Testis (tissue), 3 donors: ENCODE results near the gene BACE2. TPM values are rescaled to one million over a fixed set of nuclear protein-coding genes. Genes with fewer than 3 reads are reported as not detected.

ENCODE experiments used
- DNase-seq: peaks from one replicate; pipeline ENCODE4 v3.0.0-alpha.2; 2019
- H3K27ac ChIP-seq, 2 donors: fragments of 200-600 bp; sonication (generic); one replicate each; pipeline ENCODE4 v1.5.1; 2019
- H3K27me3 ChIP-seq: fragments of 200-600 bp; sonication (generic); one replicate; pipeline ENCODE4 v1.5.1; 2019
- H3K36me3 ChIP-seq: fragments of 200-600 bp; sonication (generic); one replicate; pipeline ENCODE4 v1.5.1; 2017; ENCODE audit warnings: low read depth; ENCODE audit errors: missing control alignments
- H3K4me1 ChIP-seq: fragments of 200-600 bp; sonication (generic); one replicate; pipeline ENCODE4 v1.5.1; 2019
- H3K4me3 ChIP-seq, 2 donors: fragments of 200-600 bp; sonication (generic); one replicate each; pipeline ENCODE4 v1.5.1; 2017 to 2019
- H3K9me3 ChIP-seq: fragments of 200-600 bp; sonication (generic); one replicate; pipeline ENCODE4 v1.5.1; 2017
- CTCF ChIP-seq, 3 experiments: fragments of 450-650 bp in 2 of 3; fragments of 200-600 bp in 1 of 3; sonication (generic) in 1 of 3; IDR thresholded peaks; one replicate each; pipeline ENCODE4 v1.5.1; 2016 to 2019; ENCODE audit warnings: antibody characterized with exemption in 3 of 3, mild to moderate bottlenecking in 2 of 3, moderate library complexity in 1 of 3
- POLR2A ChIP-seq: fragments of 450-650 bp; IDR thresholded peaks from one replicate; pipeline ENCODE4 v1.6.1; 2017; ENCODE audit warnings: antibody characterized with exemption, mild to moderate bottlenecking, moderate library complexity
- WGBS, 2 donors: methylation state at CpG; one replicate each; pipeline ENCODE4 v1.1.5; 2018; 5-methylcytosine and 5-hydroxymethylcytosine counted together
- intact Hi-C: fragments of 100-400 bp; cut with DNase I; formaldehyde crosslinking; loops from one replicate; pipeline ENCODE4 v1.15.1; 2023; ENCODE audit warnings: low total_unique reads
- polyA plus RNA-seq: library from polyadenylated mRNA; stranded (reverse); fragments of 350-450 nt; fragmentation: Illumina TruSeq; extraction: RNeasy Lipid Tissue Mini Kit (QIAGEN cat#74804); gene quantifications from one replicate; pipeline ENCODE4 v1.2.3, GENCODE V29; 2014; ENCODE audit warnings: low read depth, low replicate concordance; ENCODE audit not compliant: insufficient read depth
- total RNA-seq, 2 donors: library from RNA; depleted of rRNA; stranded (reverse); fragments of >200 nt; gene quantifications; one replicate each; pipeline ENCODE4 v1.2.3, GENCODE V29; 2016

The BACE2 gene
- total and polyA plus RNA-seq, 3 donors from 2014 or later, result 17.4 to 28.6 (median 21.8) TPM

GRCh38 chr21:41162096-41162495 is 5.9 kb upstream of the BACE2 start:
- 84 to 92% methylated on average over 5 of the region's 5 CpGs for WGBS, 2 donors
- no peak for DNase-seq
- Histone ChIP-seq H3K36me3 (no peaks in the 10 kb centered on the region), H3K4me1 (no peaks in the 10 kb centered on the region), H3K4me3 (no peak overlapping the region), H3K9me3 (no peaks in the 10 kb centered on the region), H3K27ac (no peak overlapping the region), H3K27me3 (no peaks in the 10 kb centered on the region)
- intact Hi-C loops, result no loop called here
- TF ChIP-seq CTCF (IDR thresholded peaks at IDR 0.05), result no peak
- no peak for TF ChIP-seq POLR2A

GRCh38 chr21:41163091-41163490 is 4.9 kb upstream of the BACE2 start:
- H3K4me1 ChIP-seq, result no peaks in the 10 kb centered on the region
- no peaks in the 10 kb centered on the region for H3K9me3 ChIP-seq
- H3K4me3 ChIP-seq, result no peak overlapping the region
- no peak for DNase-seq
- TF ChIP-seq CTCF (IDR thresholded peaks at IDR 0.05) (no peak), POLR2A (no peak)
- WGBS, 2 donors, result 96% methylated on average over 8 of the region's 8 CpGs
- intact Hi-C loops, result no loop called here
- H3K36me3 ChIP-seq, result no peaks in the 10 kb centered on the region
- no peaks in the 10 kb centered on the region for H3K27me3 ChIP-seq
- H3K27ac ChIP-seq, result no peak overlapping the region

GRCh38 chr21:41164052-41164451 is 3.9 kb upstream of the BACE2 start:
- Histone ChIP-seq H3K27me3 (no peaks in the 10 kb centered on the region), H3K4me1 (no peaks in the 10 kb centered on the region), H3K9me3 (no peaks in the 10 kb centered on the region), H3K27ac (no peak overlapping the region), H3K4me3 (no peak overlapping the region), H3K36me3 (no peaks in the 10 kb centered on the region)
- WGBS, 2 donors, result 84 to 90% methylated on average over 4 of the region's 4 CpGs
- no peak for DNase-seq
- intact Hi-C loops, result no loop called here
- no peak for TF ChIP-seq CTCF (IDR thresholded peaks at IDR 0.05)
- TF ChIP-seq POLR2A, result no peak

- intact Hi-C loops, result no loop called here
- DNase-seq, result peak; percentile 37
- no peaks in the 10 kb centered on the region for H3K36me3 ChIP-seq
- H3K4me1 ChIP-seq, result peaks cover 3% of the 10 kb centered on the region
- no peak overlapping the region for H3K4me3 ChIP-seq
- no peaks in the 10 kb centered on the region for H3K9me3 ChIP-seq
- no peak overlapping the region for H3K27ac ChIP-seq
- TF ChIP-seq CTCF (IDR thresholded peaks at IDR 0.05) (no peak), POLR2A (no peak)
- H3K27me3 ChIP-seq, result no peaks in the 10 kb centered on the region
- 73 to 82% methylated on average over 11 of the region's 11 CpGs for WGBS, 2 donors
Measured at GRCh38 chr21:41164981-41165655, 2.8 kb upstream of the BACE2 start.

GRCh38 chr21:41166884-41167283 is 1.1 kb upstream of the BACE2 start:
- TF ChIP-seq CTCF (IDR thresholded peaks at IDR 0.05), result no peak
- intact Hi-C loops, result no loop called here
- WGBS, 2 donors, result 2% methylated on average over 13 to 14 of the region's 14 CpGs
- peak overlapping the region; percentile 67 to 76 for H3K4me3 ChIP-seq
- H3K9me3 ChIP-seq, result no peaks in the 10 kb centered on the region
- no peaks in the 10 kb centered on the region for H3K27me3 ChIP-seq
- DNase-seq, result peak; percentile 54
- peaks cover 3% of the 10 kb centered on the region for H3K4me1 ChIP-seq
- H3K27ac ChIP-seq, result peak overlapping the region; percentile 80 to 93
- H3K36me3 ChIP-seq, result no peaks in the 10 kb centered on the region
